Spleen (tissue), 11 donors: ENCODE results near the gene INAVA. TPM values are rescaled to one million over a fixed set of nuclear protein-coding genes. Genes with fewer than 3 reads are reported as not detected.
A peak's percentile ranks its signal among the peaks of the same experiment; 100 is the strongest.

Experiments
- DNase-seq: peaks from one replicate; pipeline ENCODE4 v3.0.0-alpha.2; 2020
- H3K27ac ChIP-seq, 8 donors: fragments of 200-600 bp; sonication (generic) in 7 of 8; 1 replicate in 4 of 8; 2 replicates in 4 of 8; pipeline versions ENCODE4 v1.5.0 to v1.8.0; 2016 to 2021; ENCODE audit warnings: inconsistent platforms in 4 of 8, mild to moderate bottlenecking in 4 of 8, moderate library complexity in 1 of 8
- H3K27me3 ChIP-seq, 7 donors: fragments of 200-600 bp; sonication (generic) in 6 of 7; replicated peaks in 1 of 7; 1 replicate in 4 of 7; 2 replicates in 3 of 7; pipeline versions ENCODE4 v1.5.0 to v1.8.0; 2016 to 2021; ENCODE audit warnings: inconsistent platforms in 3 of 7, mild to moderate bottlenecking in 1 of 7
- H3K36me3 ChIP-seq, 6 donors: fragments of 200-600 bp; sonication (generic) in 5 of 6; 1 replicate in 4 of 6; 2 replicates in 2 of 6; pipeline versions ENCODE4 v1.5.0 to v1.8.0; 2016 to 2021; ENCODE audit warnings: inconsistent platforms in 2 of 6
- H3K4me1 ChIP-seq, 6 donors: fragments of 200-600 bp; sonication (generic) in 5 of 6; 1 replicate in 3 of 6; 2 replicates in 3 of 6; pipeline versions ENCODE4 v1.5.0 to v1.8.0; 2016 to 2021; ENCODE audit warnings: inconsistent platforms in 3 of 6
- H3K4me3 ChIP-seq, 8 donors: fragments of 200-600 bp; sonication (generic) in 7 of 8; 1 replicate in 4 of 8; 2 replicates in 4 of 8; pipeline versions ENCODE4 v1.5.0 to v1.8.0; 2016 to 2021; ENCODE audit warnings: inconsistent platforms in 4 of 8, mild to moderate bottlenecking in 4 of 8, moderate library complexity in 2 of 8
- H3K9me3 ChIP-seq, 8 donors: fragments of 200-600 bp; sonication (generic) in 7 of 8; 1 replicate in 4 of 8; 2 replicates in 4 of 8; pipeline versions ENCODE4 v1.5.0 to v1.8.0; 2016 to 2021; ENCODE audit warnings: inconsistent platforms in 4 of 8
- CTCF ChIP-seq, 11 experiments: fragments of 200-600 bp in 7 of 11; fragments of 450-650 bp in 4 of 11; sonication (generic) in 4 of 11; IDR thresholded peaks in 8 of 11; conservative IDR thresholded peaks in 3 of 11; 1 replicate in 7 of 11; 2 replicates in 4 of 11; pipeline versions ENCODE4 v1.4.0 to v1.8.0; 2016 to 2021; ENCODE audit warnings: antibody characterized with exemption in 11 of 11, inconsistent platforms in 4 of 11, mild to moderate bottlenecking in 1 of 11
- POLR2A ChIP-seq, 3 donors: fragments of 450-650 bp; IDR thresholded peaks; one replicate each; pipeline ENCODE4 v1.5.1; 2017; ENCODE audit warnings: antibody characterized with exemption in 3 of 3, mild to moderate bottlenecking in 1 of 3
- POLR2AphosphoS5 ChIP-seq, 3 donors: sonication (generic); formaldehyde crosslinking; IDR thresholded peaks; one replicate each; pipeline ENCODE4 v1.5.1; 2017; ENCODE audit warnings: antibody characterized with exemption in 3 of 3
- WGBS, 5 donors: extraction: QIAGEN DNeasy Blood & Tissue Kit in 3 of 5; methylation state at CpG; one replicate each; pipeline versions ENCODE4 v1.1.5 to v1.1.7; 2013 to 2018; 5-methylcytosine and 5-hydroxymethylcytosine counted together
- intact Hi-C: fragments of 100-400 bp; cut with DNase I; formaldehyde crosslinking; loops from one replicate; pipeline ENCODE4 v1.15.0; 2023; ENCODE audit warnings: low total_unique reads
- polyA plus RNA-seq, 3 donors: library from polyadenylated mRNA; stranded (reverse); fragments of 200-250 nt; gene quantifications; one replicate each; pipeline ENCODE4 v1.2.1, GENCODE V29; 2013
- total RNA-seq, 7 donors: library from RNA; depleted of rRNA in 3 of 7; stranded (reverse); fragments of >200 nt in 3 of 7; fragmentation: NEBNext Ultra II Directional in 4 of 7; extraction: Animal tissue kit (Norgen Biotek cat#: 25700) in 4 of 7; gene quantifications; one replicate each; pipeline versions ENCODE4 v1.1.0 to v1.2.1, GENCODE V29; 2016 to 2021
- donor health status: healthy with polysubstance abuse.
- donor health status: DM: no; HTN: no; CAD: no; lungs with moderate emphysema.
- donor health status: DM: no; HTN: no; CAD: no.
- donor health status: Bipolar disorder and iron deficiency.
- donor health status: healthy.
- donor health status: DM: no; HTN: no; CAD: no.
- donor health status: DM: yes; HTN: yes; CAD: no.

Gene INAVA
- total and polyA plus RNA-seq, 10 donors = 0.32 to 1.4 (median 0.42) TPM; not detected in 3

- TF ChIP-seq POLR2A (IDR thresholded peaks at IDR 0.05) = no peak
- no peak for TF ChIP-seq CTCF (IDR thresholded peaks at IDR 0.05 in 8 of 11, conservative IDR thresholded peaks at IDR 0.05 in 3 of 11)
- TF ChIP-seq POLR2AphosphoS5 (IDR thresholded peaks at IDR 0.05) = no peak
- 83 to 96% (median 88%) methylated on average over 13 of the region's 13 CpGs for WGBS, 5 donors
- H3K9me3 ChIP-seq = no peaks in the 10 kb centered on the region
- peak; percentile 31 for DNase-seq
- peaks cover 0 to 6% (median 0%) of the 10 kb centered on the region in 7 donors for H3K27me3 ChIP-seq
- no peak overlapping the region for H3K27ac ChIP-seq
- no peaks in the 10 kb centered on the region for H3K36me3 ChIP-seq
- H3K4me3 ChIP-seq = no peak overlapping the region
- intact Hi-C loops = no loop called here
- H3K4me1 ChIP-seq = peaks cover 0 to 8% (median 0%) of the 10 kb centered on the region in 6 donors
Measured at GRCh38 chr1:200912737-200913407, 18.2 kb downstream of the INAVA start.

- H3K4me3 ChIP-seq = no peak overlapping the region
- no peaks in the 10 kb centered on the region for H3K4me1 ChIP-seq
- no peaks in the 10 kb centered on the region for H3K9me3 ChIP-seq
- peaks cover 0 to 6% (median 0%) of the 10 kb centered on the region in 7 donors for H3K27me3 ChIP-seq
- no peaks in the 10 kb centered on the region for H3K36me3 ChIP-seq
- TF ChIP-seq CTCF (IDR thresholded peaks at IDR 0.05 in 8 of 11, conservative IDR thresholded peaks at IDR 0.05 in 3 of 11) (no peak), POLR2A (IDR thresholded peaks at IDR 0.05) (no peak), POLR2AphosphoS5 (IDR thresholded peaks at IDR 0.05) (no peak)
- intact Hi-C loops = no loop called here
- peak; percentile 51 for DNase-seq
- WGBS, 5 donors = 55 to 64% (median 56%) methylated on average over 9 to 22 of the region's 22 CpGs
- no peak overlapping the region for H3K27ac ChIP-seq
Measured at GRCh38 chr1:200916152-200916551, 21.5 kb downstream of the INAVA start.

- Histone ChIP-seq H3K4me3 (no peak overlapping the region), H3K27ac (no peak overlapping the region), H3K4me1 (no peaks in the 10 kb centered on the region), H3K27me3 (peaks cover 0 to 6% (median 0%) of the 10 kb centered on the region in 7 donors), H3K36me3 (no peaks in the 10 kb centered on the region), H3K9me3 (no peaks in the 10 kb centered on the region)
- WGBS, 5 donors = 85 to 89% (median 86%) methylated on average over 11 of the region's 11 CpGs
- peak; percentile 59 for DNase-seq
- intact Hi-C loops = no loop called here
- no peak for TF ChIP-seq POLR2AphosphoS5 (IDR thresholded peaks at IDR 0.05)
- no peak for TF ChIP-seq POLR2A (IDR thresholded peaks at IDR 0.05)
- no peak for TF ChIP-seq CTCF (IDR thresholded peaks at IDR 0.05 in 8 of 11, conservative IDR thresholded peaks at IDR 0.05 in 3 of 11)
Measured at GRCh38 chr1:200916681-200917080, 22.0 kb downstream of the INAVA start.

- Histone ChIP-seq H3K4me3 (no peak overlapping the region), H3K27me3 (peaks cover 0 to 6% (median 0%) of the 10 kb centered on the region in 7 donors), H3K27ac (no peak overlapping the region), H3K4me1 (no peaks in the 10 kb centered on the region), H3K36me3 (no peaks in the 10 kb centered on the region), H3K9me3 (no peaks in the 10 kb centered on the region)
- no peak for TF ChIP-seq CTCF (IDR thresholded peaks at IDR 0.05 in 8 of 11, conservative IDR thresholded peaks at IDR 0.05 in 3 of 11)
- DNase-seq = peak; percentile 33
- WGBS, 5 donors = 82 to 92% (median 85%) methylated on average over 7 of the region's 7 CpGs
- intact Hi-C loops = no loop called here
Measured at GRCh38 chr1:200917291-200917817, 22.7 kb downstream of the INAVA start.
